ENCODE measurements around the gene RACGAP1.

DNA sequence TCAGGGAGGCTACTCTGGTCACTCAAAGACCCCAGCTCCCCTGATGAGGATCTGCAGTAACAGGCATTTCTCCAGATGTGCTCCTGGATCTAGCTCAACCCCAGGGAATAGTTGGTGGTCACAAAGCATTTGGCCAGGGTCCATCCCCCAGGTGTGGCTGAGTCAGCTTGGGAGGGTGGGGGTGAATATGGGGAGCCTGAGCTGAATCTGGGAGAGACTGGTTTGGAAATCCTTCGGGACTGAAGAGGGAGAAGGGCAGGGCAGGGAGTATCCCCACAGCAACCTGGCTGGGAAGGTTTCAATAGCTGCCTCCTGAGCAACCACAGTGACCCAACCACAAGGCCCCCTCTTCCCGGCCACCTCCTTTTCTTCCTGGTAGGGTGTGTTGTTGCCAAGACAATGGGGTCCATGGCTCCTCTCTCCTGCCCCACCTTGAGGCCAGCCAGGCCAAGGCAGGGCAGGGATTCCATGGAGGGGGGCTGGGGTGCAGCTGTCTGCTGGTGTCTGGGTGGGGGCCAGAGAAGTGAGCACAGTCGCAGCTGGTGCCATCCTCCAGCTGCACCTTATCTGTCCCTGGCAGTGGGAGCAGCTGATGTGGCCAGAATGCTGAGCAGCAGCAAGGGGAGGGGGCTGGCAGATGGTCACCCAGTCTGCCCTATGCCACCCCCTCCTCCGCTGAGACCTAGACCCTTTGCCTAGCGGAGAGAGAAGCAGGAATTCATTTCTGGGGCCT lies 37.6 kb upstream of the RACGAP1 start:
- TF ChIP-seq POLR2A (IDR thresholded peaks at IDR 0.05): no peak
- TF ChIP-seq, protein P1, sequence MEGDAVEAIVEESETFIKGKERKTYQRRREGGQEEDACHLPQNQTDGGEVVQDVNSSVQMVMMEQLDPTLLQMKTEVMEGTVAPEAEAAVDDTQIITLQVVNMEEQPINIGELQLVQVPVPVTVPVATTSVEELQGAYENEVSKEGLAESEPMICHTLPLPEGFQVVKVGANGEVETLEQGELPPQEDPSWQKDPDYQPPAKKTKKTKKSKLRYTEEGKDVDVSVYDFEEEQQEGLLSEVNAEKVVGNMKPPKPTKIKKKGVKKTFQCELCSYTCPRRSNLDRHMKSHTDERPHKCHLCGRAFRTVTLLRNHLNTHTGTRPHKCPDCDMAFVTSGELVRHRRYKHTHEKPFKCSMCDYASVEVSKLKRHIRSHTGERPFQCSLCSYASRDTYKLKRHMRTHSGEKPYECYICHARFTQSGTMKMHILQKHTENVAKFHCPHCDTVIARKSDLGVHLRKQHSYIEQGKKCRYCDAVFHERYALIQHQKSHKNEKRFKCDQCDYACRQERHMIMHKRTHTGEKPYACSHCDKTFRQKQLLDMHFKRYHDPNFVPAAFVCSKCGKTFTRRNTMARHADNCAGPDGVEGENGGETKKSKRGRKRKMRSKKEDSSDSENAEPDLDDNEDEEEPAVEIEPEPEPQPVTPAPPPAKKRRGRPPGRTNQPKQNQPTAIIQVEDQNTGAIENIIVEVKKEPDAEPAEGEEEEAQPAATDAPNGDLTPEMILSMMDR (IDR thresholded peaks at IDR 0.05): no peak
